HG03045 (cell line): ENCODE data around the gene CUBN.

ENCODE experiments used
- ATAC-seq: cut with Tn5 transposase; IDR thresholded peaks from one replicate; pipeline ENCODE4 v1.9.1; 2021; ENCODE audit warnings: mild to moderate bottlenecking, moderate library complexity; ENCODE audit not compliant: unreplicated experiment

CUBN gene

DNA sequence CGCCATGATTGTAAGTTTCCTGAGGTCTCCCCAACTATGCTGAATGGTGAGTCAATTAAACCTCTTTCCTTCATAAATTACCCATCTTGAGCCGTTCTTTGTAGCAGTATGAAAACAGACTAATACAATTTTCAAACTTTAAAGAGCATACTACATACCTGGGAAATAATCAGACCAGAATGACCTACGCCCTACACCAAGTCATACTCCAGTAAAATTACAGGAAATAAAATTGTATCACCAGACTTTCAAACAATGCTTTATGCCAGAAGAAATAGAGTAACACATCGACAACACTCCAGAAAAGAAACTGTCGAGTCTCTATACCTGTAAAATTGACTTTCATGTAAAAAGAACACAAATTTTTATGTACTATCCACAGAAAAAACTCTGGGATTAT lies 331.0 kb downstream of the CUBN start:
- no peak for ATAC-seq

- ATAC-seq: no peak
Measured at GRCh38 chr10:16795410-16796073, 334.1 kb downstream of the CUBN start.

- no peak for ATAC-seq
Measured at GRCh38 chr10:16794005-16794404, 335.6 kb downstream of the CUBN start.

DNA sequence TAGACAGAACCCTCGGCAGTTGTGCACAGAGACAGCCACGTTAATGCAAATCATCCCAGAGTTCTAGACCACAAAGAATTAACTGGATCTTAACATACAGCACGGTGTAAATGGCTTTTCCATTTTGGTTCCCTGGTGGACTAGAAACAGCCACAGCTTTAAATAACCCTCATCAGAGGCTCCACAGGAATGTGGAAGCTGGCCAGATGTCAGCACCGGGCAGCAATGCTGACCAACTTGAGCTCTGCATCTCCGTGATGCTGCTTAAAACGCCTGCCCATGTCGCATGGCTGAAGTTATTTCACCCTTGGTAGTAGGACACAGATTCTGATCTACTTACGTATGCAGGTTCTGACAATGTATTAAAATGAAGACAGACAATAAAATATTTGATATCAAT lies 336.9 kb downstream of the CUBN start:
- no peak for ATAC-seq

- ATAC-seq: no peak
Measured at GRCh38 chr10:16789765-16790164, 339.8 kb downstream of the CUBN start.

- no peak for ATAC-seq
Measured at GRCh38 chr10:16789261-16789660, 340.4 kb downstream of the CUBN start.

DNA sequence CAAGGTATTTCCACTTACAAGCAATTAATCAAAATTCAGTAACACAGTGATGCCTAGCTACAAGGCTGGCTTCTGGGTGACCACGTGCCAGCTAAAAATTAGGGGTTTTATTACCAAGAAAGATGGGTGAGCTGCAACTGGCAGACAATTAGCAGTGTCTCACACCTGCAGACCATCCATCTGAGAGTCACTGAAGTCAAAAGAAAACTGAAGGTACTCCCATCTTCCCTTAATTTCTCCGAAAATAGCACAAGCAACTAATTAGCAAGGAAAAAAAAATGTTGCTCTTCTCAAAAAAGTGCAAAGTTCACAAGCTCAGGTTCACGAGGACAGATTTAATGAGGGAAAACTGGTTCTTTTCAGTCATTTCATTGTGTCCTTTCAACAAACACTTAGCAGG lies 340.8 kb downstream of the CUBN start:
- no peak for ATAC-seq

DNA sequence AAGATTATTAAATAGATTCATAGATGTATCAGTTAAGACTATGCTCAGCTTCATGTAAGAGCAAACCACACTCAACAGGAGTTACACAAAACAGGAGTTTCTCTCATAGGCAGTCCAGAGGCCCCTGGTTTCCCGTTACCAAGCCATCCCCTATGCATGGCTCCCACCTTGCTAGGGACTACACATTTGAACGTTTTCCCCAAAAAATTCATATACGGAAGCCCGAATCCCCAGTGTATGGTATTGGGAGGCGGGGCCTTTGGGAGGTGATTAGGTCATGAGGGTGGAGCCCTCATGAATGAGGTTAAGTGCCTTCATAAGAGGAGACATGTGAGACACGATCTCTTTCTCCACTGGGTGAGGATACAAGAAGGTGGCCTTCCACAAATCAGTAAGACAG lies 341.5 kb downstream of the CUBN start:
- ATAC-seq: no peak

DNA sequence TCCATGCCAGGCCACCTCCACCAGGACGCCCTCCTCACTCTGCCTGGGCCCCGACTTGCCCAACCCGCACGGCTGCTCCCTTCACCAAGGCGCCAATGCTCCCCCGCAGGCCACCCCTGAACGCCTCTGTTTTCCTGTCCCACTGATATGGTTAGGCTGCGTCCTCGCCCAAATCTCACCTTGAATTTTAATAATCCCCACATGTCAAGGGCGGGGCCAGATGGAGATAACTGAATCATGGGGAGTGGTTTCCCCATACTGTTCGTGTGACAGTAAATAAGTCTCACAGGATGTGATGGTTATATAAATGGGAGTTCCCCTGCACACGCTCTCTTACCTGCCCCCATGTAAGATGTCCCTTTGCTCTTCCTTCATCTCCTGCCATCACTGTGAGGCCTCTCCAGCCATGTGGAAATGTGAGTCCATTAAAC lies 342.2 kb downstream of the CUBN start:
- ATAC-seq: no peak

- ATAC-seq: no peak
Measured at GRCh38 chr10:16780338-16780880, 349.2 kb downstream of the CUBN start.

DNA sequence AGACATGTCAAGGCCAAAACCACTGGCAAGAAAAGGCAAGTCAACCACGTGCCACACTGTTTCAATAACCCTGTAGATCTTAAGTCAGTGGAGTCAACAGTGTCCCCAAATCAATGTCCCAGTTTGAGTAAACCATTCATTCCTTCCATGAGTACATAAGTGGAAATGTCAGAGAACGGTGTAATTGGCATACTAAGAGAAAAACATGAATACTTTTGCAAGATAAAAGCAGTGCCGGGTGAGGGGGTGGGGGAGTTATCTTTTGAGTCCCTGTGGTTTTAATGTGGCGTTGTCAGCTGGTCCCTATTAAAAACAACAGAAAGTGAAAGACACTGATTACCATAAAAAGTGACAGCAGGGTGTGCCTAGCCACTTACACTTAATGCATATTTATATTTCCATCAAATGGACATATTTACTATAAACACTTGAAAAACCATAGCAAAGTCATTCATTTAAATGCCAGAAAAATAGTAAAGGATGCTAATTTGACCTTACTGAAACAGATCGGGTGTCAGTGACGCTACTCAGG lies 350.2 kb downstream of the CUBN start:
- peak; percentile 72 for ATAC-seq

DNA sequence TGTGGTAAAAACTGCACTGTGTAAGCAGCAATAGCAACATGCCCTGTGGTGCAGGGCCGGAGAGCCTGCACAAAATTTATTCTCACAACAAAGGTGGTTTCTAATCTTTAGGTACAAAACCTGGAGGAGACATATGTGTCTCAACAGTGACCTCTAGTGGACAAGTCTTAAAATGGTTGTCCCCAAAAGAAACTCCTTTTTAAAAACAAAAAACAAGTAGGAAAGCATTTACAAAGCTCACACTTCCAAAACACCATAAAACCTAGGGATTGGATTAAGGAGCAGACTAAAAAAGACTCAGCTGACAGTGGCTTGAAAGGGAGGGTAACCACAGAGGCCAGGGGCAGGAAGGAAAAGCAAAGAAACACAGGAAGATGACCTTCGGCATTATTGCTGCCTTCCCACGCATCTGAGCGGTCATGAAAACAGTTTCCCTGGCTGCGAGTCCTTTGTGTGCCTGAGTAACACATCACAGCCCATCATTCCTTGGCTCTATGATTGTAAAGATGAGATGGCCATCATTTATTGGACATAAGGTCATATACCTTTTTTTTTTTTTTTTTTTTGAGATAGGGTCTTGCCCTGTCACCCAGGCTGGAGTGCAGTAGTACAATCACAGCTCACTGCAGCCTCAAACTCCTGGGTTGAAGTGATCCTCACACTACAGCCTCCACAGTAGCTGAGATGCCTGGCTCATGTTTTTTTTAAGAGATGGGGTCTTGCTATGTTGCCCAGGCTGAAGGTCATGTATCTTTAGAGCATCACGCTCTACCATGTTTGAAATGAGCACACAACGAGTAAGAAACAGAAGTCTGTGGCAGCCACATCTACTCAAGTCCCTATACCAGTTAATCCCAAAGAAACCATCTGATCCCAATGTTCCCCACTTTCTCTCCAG lies 351.9 kb downstream of the CUBN start:
- no peak for ATAC-seq

- ATAC-seq: no peak
Measured at GRCh38 chr10:16776896-16777295, 352.7 kb downstream of the CUBN start.
